H1 (cell line): ENCODE results near the gene P4HB. TPM values are rescaled to one million over a fixed set of nuclear protein-coding genes. Genes with fewer than 3 reads are reported as not detected.
A peak's percentile ranks its signal among the peaks of the same experiment; 100 is the strongest.

Source experiments
- CTCF ChIA-PET: fragments of 300-600 bp; sonication (Branson Sonifier 250); formaldehyde crosslinking; loops from one replicate; lab custom pipeline; 2021; ENCODE audit not compliant: partially characterized antibody; lab: Charles Lee
- POLR2A ChIA-PET: fragments of 300-600 bp; sonication (Branson Sonifier 250); formaldehyde crosslinking; loops from one replicate; lab custom pipeline; 2021; ENCODE audit warnings: inconsistent platforms; ENCODE audit not compliant: partially characterized antibody; lab: Charles Lee
- DNase-seq, 2 experiments: peaks; one replicate each; pipeline versions ENCODE4 v3.0.0 to v3.0.0-alpha.2; 2010 to 2022; ENCODE audit warnings: low spot score in 2 of 2, low read depth in 1 of 2, mixed read lengths in 1 of 2
- FAIRE-seq: peaks from 2 replicates; lab custom pipeline; 2011; peaks lifted over from hg19 to GRCh38; lab: Jason Lieb, UNC
- H2AFZ ChIP-seq: 2 replicates; pipeline ENCODE4 v1.8.1; 2012; ENCODE audit warnings: low read length, inconsistent platforms
- H2AK5ac ChIP-seq: 2 replicates; pipeline ENCODE4 v1.6.1; 2013; ENCODE audit warnings: low read depth, low read length
- H2BK120ac ChIP-seq: replicated peaks from 2 replicates; pipeline ENCODE3; 2013; ENCODE audit warnings: low read depth, low read length, inconsistent platforms
- H2BK12ac ChIP-seq: 2 replicates; pipeline ENCODE4 v1.6.1; 2013; ENCODE audit warnings: low read depth, low read length
- H2BK15ac ChIP-seq: 2 replicates; pipeline ENCODE4 v1.6.1; 2013; ENCODE audit warnings: low read length
- H2BK20ac ChIP-seq: 2 replicates; pipeline ENCODE4 v1.6.1; 2013; ENCODE audit warnings: low read length
- H2BK5ac ChIP-seq: 2 replicates; pipeline ENCODE4 v1.6.1; 2013; ENCODE audit warnings: low read depth, low read length
- H3K14ac ChIP-seq: 2 replicates; pipeline ENCODE4 v1.6.1; 2013; ENCODE audit warnings: inconsistent platforms; ENCODE audit not compliant: insufficient read length
- H3K18ac ChIP-seq: 2 replicates; pipeline ENCODE4 v1.6.1; 2013; ENCODE audit warnings: low read length; ENCODE audit errors: extremely low read depth
- H3K23ac ChIP-seq: 2 replicates; pipeline ENCODE4 v1.6.1; 2013; ENCODE audit warnings: inconsistent platforms; ENCODE audit not compliant: insufficient read length
- H3K23me2 ChIP-seq: 2 replicates; pipeline ENCODE4 v1.6.1; 2013; ENCODE audit warnings: low read depth, low read length
- H3K27ac ChIP-seq: 2 replicates; pipeline ENCODE4 v1.6.1; 2011; ENCODE audit warnings: low read depth, low read length, inconsistent platforms
- H3K27me3 ChIP-seq, 4 experiments: replicated peaks in 1 of 4; 1 replicate in 1 of 4; 2 replicates in 3 of 4; pipeline versions ENCODE4 v1.6.1 to v1.8.1; 2011 to 2013; ENCODE audit warnings: low read length in 3 of 4, mild to moderate bottlenecking in 3 of 4, inconsistent platforms in 2 of 4, mixed read lengths in 2 of 4, moderate library complexity in 1 of 4; ENCODE audit not compliant: control insufficient read depth in 3 of 4, insufficient read depth in 3 of 4; ENCODE audit errors: extremely low read depth in 1 of 4
- H3K36me3 ChIP-seq, 4 experiments: 2 replicates each; pipeline versions ENCODE4 v1.6.1 to v1.8.1; 2011 to 2013; ENCODE audit warnings: mild to moderate bottlenecking in 4 of 4, low read length in 3 of 4, moderate library complexity in 2 of 4, control low read depth in 1 of 4, inconsistent platforms in 1 of 4; ENCODE audit not compliant: insufficient read depth in 4 of 4, control insufficient read depth in 2 of 4
- H3K4ac ChIP-seq: replicated peaks from 2 replicates; pipeline ENCODE3; 2013; ENCODE audit warnings: low read length, low read depth, mixed read lengths, inconsistent platforms; ENCODE audit not compliant: insufficient read length
- H3K4me1 ChIP-seq, 4 experiments: replicated peaks in 1 of 4; 1 replicate in 1 of 4; 2 replicates in 3 of 4; pipeline versions ENCODE4 v1.6.1 to v1.8.1; 2011 to 2013; ENCODE audit warnings: low read length in 3 of 4, inconsistent platforms in 2 of 4, mixed read lengths in 1 of 4; ENCODE audit not compliant: insufficient read depth in 4 of 4, control insufficient read depth in 3 of 4
- H3K4me2 ChIP-seq, 2 experiments: 2 replicates each; pipeline versions ENCODE4 v1.6.1 to v1.8.1; 2011 to 2013; ENCODE audit warnings: low read depth in 2 of 2, low read length in 2 of 2, control low read depth in 1 of 2, inconsistent platforms in 1 of 2, mild to moderate bottlenecking in 1 of 2; ENCODE audit not compliant: insufficient read depth in 1 of 2
- H3K4me3 ChIP-seq, 4 experiments: fragments of 200-600, 300-600 bp in 1 of 4; sonication (generic), shearing (Covaris generic), sonication (Bioruptor Twin) in 1 of 4; 2 replicates each; pipeline versions ENCODE4 v1.5.1 to v1.8.1; 2011 to 2016; ENCODE audit warnings: low read length in 4 of 4, low read depth in 3 of 4, control low read depth in 2 of 4, inconsistent platforms in 2 of 4, mild to moderate bottlenecking in 2 of 4, mixed read lengths in 1 of 4, moderate library complexity in 1 of 4; ENCODE audit not compliant: insufficient read depth in 2 of 4; ENCODE audit errors: extremely low read depth in 1 of 4
- H3K56ac ChIP-seq: replicated peaks from 2 replicates; pipeline ENCODE3; 2013; ENCODE audit warnings: low read depth, mild to moderate bottlenecking, mixed read lengths, low read length, inconsistent platforms; ENCODE audit not compliant: insufficient read length
- H3K79me1 ChIP-seq: 2 replicates; pipeline ENCODE4 v1.6.1; 2013; ENCODE audit warnings: low read depth, low read length, control low read depth
- H3K79me2 ChIP-seq, 2 experiments: 2 replicates each; pipeline versions ENCODE4 v1.6.1 to v1.8.1; 2012 to 2013; ENCODE audit warnings: low read length in 2 of 2, mild to moderate bottlenecking in 2 of 2, inconsistent platforms in 1 of 2; ENCODE audit not compliant: insufficient read depth in 2 of 2, control insufficient read depth in 1 of 2
- H3K9ac ChIP-seq, 4 experiments: replicated peaks in 1 of 4; 1 replicate in 1 of 4; 2 replicates in 3 of 4; pipeline versions ENCODE4 v1.6.1 to v1.8.1; 2011 to 2013; ENCODE audit warnings: low read depth in 3 of 4, low read length in 3 of 4, control low read depth in 2 of 4, mild to moderate bottlenecking in 2 of 4, moderate library complexity in 2 of 4, inconsistent platforms in 1 of 4; ENCODE audit errors: extremely low read depth in 1 of 4
- H3K9me3 ChIP-seq, 2 experiments: 2 replicates each; pipeline versions ENCODE4 v1.6.1 to v1.8.1; 2012 to 2013; ENCODE audit warnings: mild to moderate bottlenecking in 2 of 2, moderate library complexity in 2 of 2, control low read depth in 1 of 2, inconsistent platforms in 1 of 2, low read depth in 1 of 2, low read length in 1 of 2, mixed read lengths in 1 of 2; ENCODE audit not compliant: insufficient read depth in 2 of 2
- H4K20me1 ChIP-seq, 2 experiments: replicated peaks in 1 of 2; 2 replicates each; pipeline versions ENCODE3 to v1.8.1; 2011 to 2013; ENCODE audit warnings: inconsistent platforms in 2 of 2, low read length in 2 of 2, mild to moderate bottlenecking in 1 of 2; ENCODE audit not compliant: insufficient read depth in 2 of 2, control insufficient read depth in 1 of 2
- H4K5ac ChIP-seq: 2 replicates; pipeline ENCODE4 v1.6.1; 2013; ENCODE audit warnings: low read length, low read depth, mixed read lengths, inconsistent platforms; ENCODE audit not compliant: insufficient read length
- H4K8ac ChIP-seq: 2 replicates; pipeline ENCODE4 v1.8.0; 2013; ENCODE audit warnings: mild to moderate bottlenecking, moderate library complexity, low read length, inconsistent platforms; ENCODE audit not compliant: insufficient read depth; ENCODE audit errors: extremely low read depth
- H4K91ac ChIP-seq: replicated peaks from 2 replicates; pipeline ENCODE3; 2013; ENCODE audit warnings: low read length, mixed read lengths, inconsistent platforms; ENCODE audit not compliant: insufficient read length
- BRCA1 ChIP-seq: IDR thresholded peaks from 2 replicates; pipeline ENCODE4 v1.6.1; 2012; ENCODE audit warnings: low read depth, low read length, improper control_type of control experiment
- KDM1A ChIP-seq: fragments of 200-600, 300-600 bp; sonication (generic); IDR thresholded peaks from 2 replicates; pipeline ENCODE4 v1.7.1; 2016; ENCODE audit warnings: mild to moderate bottlenecking, low read length, borderline replicate concordance
- KDM4A ChIP-seq: IDR thresholded peaks from one replicate; pipeline ENCODE4 v1.7.1; 2012; ENCODE audit warnings: low read depth, mild to moderate bottlenecking, moderate library complexity, low read length, inconsistent platforms; ENCODE audit not compliant: severe bottlenecking
- POLR2A ChIP-seq, 2 experiments: IDR thresholded peaks; 1 replicate in 1 of 2; 2 replicates in 1 of 2; pipeline ENCODE4 v1.6.1; 2011; ENCODE audit warnings: low read depth in 2 of 2, low read length in 2 of 2, mild to moderate bottlenecking in 2 of 2; ENCODE audit errors: control extremely low read depth in 1 of 2
- RFX5 ChIP-seq: IDR thresholded peaks from 2 replicates; pipeline ENCODE4 v1.6.1; 2011; ENCODE audit warnings: low read depth, low read length, improper control_type of control experiment, borderline replicate concordance
- WGBS, 2 experiments: shearing (Covaris generic) in 1 of 2; methylation state at CpG; one replicate each; pipeline versions ENCODE4 v1.1.6 to v1.1.7; 2013 to 2015; ENCODE audit warnings: low lambda C conversion rate in 2 of 2, mixed read lengths in 2 of 2, inconsistent platforms in 1 of 2, low coverage in 1 of 2, missing lambda C conversion rate in 1 of 2; ENCODE audit not compliant: insufficient replicate concordance in 2 of 2, insufficient coverage in 1 of 2, insufficient read length in 1 of 2; ENCODE audit errors: extremely low coverage in 1 of 2, missing lambda C conversion rate in 1 of 2; 5-methylcytosine and 5-hydroxymethylcytosine counted together
- polyA plus RNA-seq, 7 experiments: library from polyadenylated mRNA; depleted of rRNA in 3 of 7; stranded (reverse) in 5 of 7; unstranded in 2 of 7; fragments of >200 nt in 5 of 7; fragments of 200-250 nt in 2 of 7; gene quantifications; 1 replicate in 5 of 7; 2 replicates in 1 of 7; 4 replicates in 1 of 7; pipeline versions ENCODE4 v1.2.1 to v1.2.3, GENCODE V29; 2011 to 2013; ENCODE audit warnings: missing spikeins in 2 of 7, mixed read lengths in 2 of 7
- total RNA-seq: library from RNA; stranded (reverse); fragmentation: NEBNext Ultra II Directional; extraction: Animal tissue kit (Norgen Biotek cat#: 25700); gene quantifications from 2 replicates; pipeline ENCODE4 v1.2.1, GENCODE V29; 2021
- TF ChIP-seq, protein P1 (sequence below), 3 experiments: IDR thresholded peaks; 1 replicate in 2 of 3; 2 replicates in 1 of 3; pipeline versions ENCODE4 v1.5.1 to v1.6.1; 2011; ENCODE audit warnings: low read length in 3 of 3, mild to moderate bottlenecking in 3 of 3, inconsistent platforms in 2 of 3, low read depth in 1 of 3, moderate library complexity in 1 of 3; ENCODE audit not compliant: insufficient read depth in 1 of 3; ENCODE audit errors: control extremely low read depth in 1 of 3
- TF ChIP-seq, protein P2 (sequence below): IDR thresholded peaks from 2 replicates; pipeline ENCODE4 v1.6.1; 2011; ENCODE audit warnings: low read length, improper control_type of control experiment

Gene P4HB
- total and polyA plus RNA-seq, 2 of the 8 experiments (the other 6 are each of a cell fraction or from before 2014, with no cell fraction given) = 41.4 to 379 TPM

GRCh38 chr17:81802856-81803643 lies 57.3 kb downstream of the P4HB start:
- 0 out of 2 replicates have a peak overlapping the region, but pooled peaks have one; percentile 72 for H2BK20ac ChIP-seq
- peak overlapping the region; percentile 82; the same call in 1 of the 2 replicates for H2AK5ac ChIP-seq
- H4K20me1 ChIP-seq = peaks cover 0 to 1% of the 10 kb centered on the region in 2 experiments
- H2BK120ac ChIP-seq = no peak overlapping the region
- no peak overlapping the region for H3K23ac ChIP-seq
- H3K9ac ChIP-seq = no peak overlapping the region
- H2BK15ac ChIP-seq = no peak overlapping the region; the same call in 1 of the 2 replicates
- peaks cover 0 to 10% (median 0%) of the 10 kb centered on the region in 4 experiments; a peak in 1 of 8 replicates for H3K36me3 ChIP-seq
- peaks cover 5% of the 10 kb centered on the region; the same call in 1 of the 2 replicates for H3K23me2 ChIP-seq
- no peak overlapping the region for H3K56ac ChIP-seq
- H3K79me2 ChIP-seq = no peaks in the 10 kb centered on the region
- no peak overlapping the region for H3K18ac ChIP-seq
- peaks cover 0 to 3% (median 0%) of the 10 kb centered on the region in 4 experiments; a peak in 3 of 7 replicates for H3K4me1 ChIP-seq
- H3K9me3 ChIP-seq = peaks cover 0 to 3% of the 10 kb centered on the region in 2 experiments; a peak in 1 of 4 replicates
- H2BK12ac ChIP-seq = peak overlapping the region; percentile 39; the same call in 1 of the 2 replicates
- peaks cover 38 to 59% (median 53%) of the 10 kb centered on the region in 4 experiments for H3K27me3 ChIP-seq
- H3K79me1 ChIP-seq = no peaks in the 10 kb centered on the region
- peak overlapping the region; percentile 37 to 86 for H3K4me2 ChIP-seq
- FAIRE-seq (no peak), DNase-seq (no peak)
- H4K8ac ChIP-seq = no peak overlapping the region; the same call in 1 of the 2 replicates
- H4K91ac ChIP-seq = no peak overlapping the region
- no peak overlapping the region for H2AFZ ChIP-seq
- H3K4ac ChIP-seq = no peak overlapping the region
- 49% methylated on average over 13 of the region's 26 CpGs; no CpG with 5 or more reads in 1 of the 2 experiments for WGBS, 2 experiments
- H3K27ac ChIP-seq = no peak overlapping the region
- ChIA-PET CTCF (no interaction called here), POLR2A (interaction anchor here (0.7 kb wide), 1 partner anchor 65 kb away, joined by 3 read pairs; no protein-coding TSS in a partner anchor)
- H4K5ac ChIP-seq = no peak overlapping the region
- no peak overlapping the region for H2BK5ac ChIP-seq
- peak overlapping the region in 2 of 4 experiments; percentile 34 to 64; a peak in 2 of 8 replicates for H3K4me3 ChIP-seq
- no peak overlapping the region for H3K14ac ChIP-seq
- no peak for TF ChIP-seq POLR2A (IDR thresholded peaks at IDR 0.05; ENCODE audit: control extremely low read depth in 1 of 2, low read depth in 2 of 2, low read length in 2 of 2)
- no peak for TF ChIP-seq RFX5
- TF ChIP-seq, protein P1, sequence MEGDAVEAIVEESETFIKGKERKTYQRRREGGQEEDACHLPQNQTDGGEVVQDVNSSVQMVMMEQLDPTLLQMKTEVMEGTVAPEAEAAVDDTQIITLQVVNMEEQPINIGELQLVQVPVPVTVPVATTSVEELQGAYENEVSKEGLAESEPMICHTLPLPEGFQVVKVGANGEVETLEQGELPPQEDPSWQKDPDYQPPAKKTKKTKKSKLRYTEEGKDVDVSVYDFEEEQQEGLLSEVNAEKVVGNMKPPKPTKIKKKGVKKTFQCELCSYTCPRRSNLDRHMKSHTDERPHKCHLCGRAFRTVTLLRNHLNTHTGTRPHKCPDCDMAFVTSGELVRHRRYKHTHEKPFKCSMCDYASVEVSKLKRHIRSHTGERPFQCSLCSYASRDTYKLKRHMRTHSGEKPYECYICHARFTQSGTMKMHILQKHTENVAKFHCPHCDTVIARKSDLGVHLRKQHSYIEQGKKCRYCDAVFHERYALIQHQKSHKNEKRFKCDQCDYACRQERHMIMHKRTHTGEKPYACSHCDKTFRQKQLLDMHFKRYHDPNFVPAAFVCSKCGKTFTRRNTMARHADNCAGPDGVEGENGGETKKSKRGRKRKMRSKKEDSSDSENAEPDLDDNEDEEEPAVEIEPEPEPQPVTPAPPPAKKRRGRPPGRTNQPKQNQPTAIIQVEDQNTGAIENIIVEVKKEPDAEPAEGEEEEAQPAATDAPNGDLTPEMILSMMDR (IDR thresholded peaks at IDR 0.05; ENCODE audit: control extremely low read depth in 1 of 3, insufficient read depth in 1 of 3, low read depth in 1 of 3, low read length in 3 of 3) = no peak
- no peak for TF ChIP-seq KDM4A
- no peak for TF ChIP-seq BRCA1
- TF ChIP-seq, protein P2, sequence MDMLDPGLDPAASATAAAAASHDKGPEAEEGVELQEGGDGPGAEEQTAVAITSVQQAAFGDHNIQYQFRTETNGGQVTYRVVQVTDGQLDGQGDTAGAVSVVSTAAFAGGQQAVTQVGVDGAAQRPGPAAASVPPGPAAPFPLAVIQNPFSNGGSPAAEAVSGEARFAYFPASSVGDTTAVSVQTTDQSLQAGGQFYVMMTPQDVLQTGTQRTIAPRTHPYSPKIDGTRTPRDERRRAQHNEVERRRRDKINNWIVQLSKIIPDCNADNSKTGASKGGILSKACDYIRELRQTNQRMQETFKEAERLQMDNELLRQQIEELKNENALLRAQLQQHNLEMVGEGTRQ = no peak
- TF ChIP-seq KDM1A = no peak
